NCI-H2227 (cell line): ENCODE results near the gene PPP2R5A.
"Not testable (repeated sequence)": the region's sequence is repeated elsewhere in the genome, so short reads cannot be mapped to it uniquely, and the experiment has no call there.

Source experiments
- DNase-seq: peaks from one replicate; lab custom pipeline; 2025; ENCODE audit not compliant: unreplicated experiment; lab: John Stamatoyannopoulos, UW

The PPP2R5A gene

DNA sequence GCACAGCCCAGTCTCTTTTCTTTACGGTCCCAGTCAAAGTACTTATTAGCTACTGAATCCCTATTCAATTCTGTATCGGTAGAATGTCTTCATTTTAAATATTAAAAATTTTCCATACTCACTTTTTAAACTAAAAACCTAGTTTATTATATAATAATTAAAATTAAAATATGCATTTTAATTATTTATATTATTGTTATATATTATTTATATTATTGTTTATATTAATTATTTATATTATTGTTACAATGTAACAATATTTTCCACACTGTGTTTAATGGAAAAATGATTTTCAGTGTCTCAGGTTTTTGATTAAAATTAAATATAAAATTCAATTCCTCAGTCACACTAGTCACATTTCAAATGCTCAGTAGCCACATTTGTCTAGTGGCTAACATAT, 18.2 kb upstream of the PPP2R5A start:
- DNase-seq = no peak

DNA sequence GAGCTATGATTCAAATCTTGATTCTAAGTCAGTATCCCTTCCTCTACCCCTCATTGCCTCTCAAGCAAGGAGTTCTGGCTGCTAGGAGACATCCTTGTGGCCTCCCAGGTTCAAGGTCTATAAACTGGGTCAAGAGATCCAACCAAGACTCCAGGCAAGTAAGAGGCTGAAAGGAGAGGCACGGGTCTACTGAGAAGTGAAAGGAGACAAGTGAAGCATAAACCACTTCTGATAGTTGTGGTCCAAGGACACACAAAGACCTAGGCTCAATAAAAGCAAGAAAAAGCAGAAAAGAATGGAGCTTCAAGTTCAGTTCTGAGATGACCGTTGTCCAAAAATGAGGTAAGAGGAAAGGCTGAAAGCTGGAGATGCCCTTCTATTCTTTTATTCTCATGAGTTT, 17.8 kb upstream of the PPP2R5A start:
- DNase-seq = no peak

DNA sequence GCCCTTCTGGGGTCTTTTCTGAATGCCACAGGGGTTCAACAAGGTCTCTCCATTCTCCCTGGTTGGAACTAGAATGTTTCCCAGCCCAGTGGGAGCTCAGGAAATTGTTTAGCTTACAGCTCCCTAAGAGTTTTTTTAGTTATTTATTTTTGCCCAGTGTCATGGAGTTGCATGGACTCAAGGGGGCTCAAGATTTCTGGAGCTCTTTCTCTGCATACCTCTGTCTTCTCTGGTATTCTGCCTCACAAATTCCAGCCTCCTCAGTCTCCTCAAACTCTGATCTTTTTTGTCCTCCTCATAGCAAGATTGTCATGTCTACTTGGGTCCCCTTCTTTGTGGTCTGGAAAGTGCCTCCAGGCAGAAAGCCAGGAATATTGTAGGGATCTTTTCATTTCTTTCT, 15.9 kb upstream of the PPP2R5A start:
- DNase-seq = no peak

DNA sequence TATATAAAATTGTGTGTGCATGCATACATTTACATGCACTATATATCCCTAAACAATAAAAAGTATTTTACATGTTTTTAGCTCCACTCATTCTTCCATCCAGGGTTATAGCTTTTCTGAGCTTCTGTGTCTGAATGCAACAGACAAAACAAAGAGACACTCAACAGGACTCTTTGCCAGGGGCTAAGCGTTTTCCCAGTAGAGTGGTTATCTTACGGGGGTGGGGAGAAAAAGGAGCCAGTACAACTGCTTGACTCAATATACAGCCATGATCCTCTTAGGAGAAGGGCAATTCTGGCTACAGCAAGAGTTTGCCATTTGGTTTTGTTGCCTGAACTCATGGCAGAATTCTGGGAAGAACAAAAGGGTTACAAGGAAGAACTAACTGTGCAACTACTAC, 14.6 kb upstream of the PPP2R5A start:
- DNase-seq = no peak

DNA sequence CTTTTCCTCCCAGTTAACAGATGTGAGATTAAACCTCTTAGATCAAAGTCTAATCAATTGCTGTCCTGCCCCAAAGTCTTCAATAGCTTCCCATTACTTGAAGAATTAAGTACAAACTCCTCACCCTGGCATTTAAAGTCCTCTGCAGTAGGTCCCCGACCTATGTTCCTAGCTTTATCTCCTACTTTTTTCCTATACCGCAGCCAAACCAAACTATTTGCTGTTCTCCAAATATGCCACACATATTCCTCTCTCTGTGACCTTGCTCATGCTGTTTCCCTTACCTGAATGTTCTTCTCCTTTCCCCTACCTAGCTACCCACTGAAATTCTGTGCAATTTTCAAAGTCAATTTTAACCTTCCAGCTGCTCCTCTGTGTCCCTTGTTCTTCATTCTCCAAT, 14.0 kb upstream of the PPP2R5A start:
- DNase-seq = no peak

DNA sequence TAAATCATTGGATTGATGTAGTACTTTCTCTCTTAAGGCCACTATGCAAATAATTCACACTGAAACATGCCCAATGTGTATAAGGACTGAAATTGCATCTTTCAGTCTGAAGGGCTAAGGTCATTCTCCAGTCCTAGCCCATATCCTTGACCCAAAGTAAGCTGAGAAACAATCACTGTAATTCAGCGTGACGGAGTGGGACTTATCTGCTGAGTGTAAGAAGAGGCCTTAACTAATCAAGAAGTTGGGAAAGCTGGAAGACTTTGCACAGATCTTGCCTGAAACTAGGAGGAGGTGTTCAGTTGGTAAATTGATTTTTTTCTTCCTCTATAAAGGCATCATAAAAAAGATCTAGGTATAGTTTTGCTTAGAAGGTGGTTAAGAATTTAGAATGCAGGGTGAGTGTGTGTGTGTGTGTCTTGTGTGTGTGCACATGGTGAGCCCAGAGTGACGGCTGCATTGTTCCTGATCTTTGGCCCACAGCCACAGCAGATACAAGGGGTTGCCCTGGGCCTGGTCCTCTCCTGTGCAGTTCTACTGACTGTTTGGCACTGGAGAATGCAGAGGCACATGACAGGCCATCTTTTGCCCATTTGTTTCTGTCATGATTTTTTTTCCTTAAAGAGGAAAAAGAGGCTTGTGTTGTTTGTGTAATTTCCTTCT, 13.3 kb upstream of the PPP2R5A start:
- no peak for DNase-seq

DNA sequence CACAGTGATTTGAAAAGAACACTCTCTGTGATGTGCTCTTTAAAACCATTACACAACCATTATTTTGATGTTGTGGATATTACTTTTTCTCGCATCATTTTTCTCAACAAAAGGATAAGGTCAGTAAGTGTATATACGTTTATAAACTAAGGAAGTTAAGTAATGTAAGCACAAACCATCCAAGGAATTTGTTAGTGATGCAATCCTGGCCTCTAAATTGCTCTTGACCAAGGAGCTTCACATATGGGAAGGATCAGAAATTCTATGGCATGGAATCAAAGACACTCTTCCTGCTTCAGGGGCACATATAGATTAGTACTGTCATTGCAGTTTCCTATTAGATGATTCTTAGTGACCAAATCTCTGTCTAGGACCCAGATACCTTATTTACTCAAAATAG, 3.6 kb upstream of the PPP2R5A start:
- DNase-seq = no peak

DNA sequence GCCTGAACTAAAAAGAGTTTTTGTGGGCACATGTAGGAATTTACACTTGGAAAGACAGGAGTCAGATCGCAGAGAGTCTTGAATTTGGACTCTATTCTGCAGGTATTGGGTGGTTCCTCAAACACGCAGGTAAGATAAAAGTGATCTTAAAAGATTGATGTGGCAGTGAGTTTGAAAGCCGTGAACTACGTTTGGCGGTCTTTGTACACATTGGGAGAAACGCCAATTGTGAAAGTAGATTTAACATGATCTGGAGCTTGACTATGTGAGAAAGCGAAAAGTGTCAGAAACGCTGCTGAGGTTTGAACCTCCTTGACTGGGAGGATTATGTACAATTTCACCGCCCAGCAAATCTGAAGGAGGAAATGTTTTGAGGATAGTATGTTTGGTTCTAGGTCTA, 1.5 kb upstream of the PPP2R5A start:
- no peak for DNase-seq

DNA sequence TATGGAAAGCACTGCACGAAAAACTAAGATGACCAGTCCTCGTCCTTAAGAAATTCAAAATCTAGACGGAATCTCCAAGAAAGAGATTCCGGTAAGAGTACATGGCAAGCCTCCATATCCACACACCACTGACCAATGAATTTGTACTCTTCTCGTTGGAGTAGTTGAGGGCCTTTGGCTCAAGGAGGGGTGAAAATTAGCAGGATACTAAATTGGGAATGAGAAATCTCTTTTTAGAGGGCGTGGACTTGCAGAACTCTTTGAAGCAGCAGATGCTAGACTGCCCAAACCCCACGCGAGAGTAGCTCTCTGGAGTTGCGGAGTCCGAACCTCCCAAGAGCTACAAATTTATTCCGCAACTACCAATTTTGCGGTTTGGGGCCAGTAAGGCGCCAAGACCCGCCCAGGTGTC, 872 bp upstream of the PPP2R5A start:
- DNase-seq = peak; percentile 53

DNA sequence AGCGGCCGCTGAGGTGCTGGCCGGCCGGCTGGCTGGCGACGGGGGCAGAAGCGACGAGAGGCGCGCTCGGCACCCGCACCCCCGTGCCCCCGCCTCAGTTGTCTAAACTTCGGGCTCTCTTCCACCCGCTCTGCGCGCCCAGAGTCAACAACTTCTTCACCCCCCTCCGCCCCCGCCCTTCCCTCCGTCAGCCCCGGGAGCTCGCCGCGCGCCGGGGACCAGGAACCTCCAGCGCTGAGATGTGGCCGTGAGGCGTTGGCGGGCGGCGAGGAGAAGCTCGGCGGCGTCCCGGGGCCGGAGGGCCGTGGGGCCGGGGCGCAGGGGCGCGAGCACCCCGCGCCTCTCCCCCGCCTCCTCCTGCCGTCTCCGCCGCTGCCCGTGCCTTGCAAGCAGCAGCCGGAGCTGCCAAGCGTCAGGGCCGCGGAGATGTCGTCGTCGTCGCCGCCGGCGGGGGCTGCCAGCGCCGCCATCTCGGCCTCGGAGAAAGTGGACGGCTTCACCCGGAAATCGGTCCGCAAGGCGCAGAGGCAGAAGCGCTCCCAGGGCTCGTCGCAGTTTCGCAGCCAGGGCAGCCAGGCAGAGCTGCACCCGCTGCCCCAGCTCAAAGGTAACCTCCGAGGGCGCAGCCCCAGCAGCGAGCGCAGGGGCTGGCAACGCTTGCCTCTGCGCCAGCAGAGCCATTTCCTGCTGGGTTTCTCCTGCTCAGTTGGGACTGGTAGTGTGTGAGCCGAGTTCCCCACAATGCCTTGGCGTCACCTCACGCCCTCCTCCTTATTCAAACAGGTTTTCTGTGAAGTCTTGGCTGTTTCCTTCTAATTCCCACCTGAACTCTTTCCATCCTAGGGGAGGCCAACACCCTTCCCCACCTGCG, 710 bp downstream of the PPP2R5A start:
- DNase-seq = peak; percentile 73

DNA sequence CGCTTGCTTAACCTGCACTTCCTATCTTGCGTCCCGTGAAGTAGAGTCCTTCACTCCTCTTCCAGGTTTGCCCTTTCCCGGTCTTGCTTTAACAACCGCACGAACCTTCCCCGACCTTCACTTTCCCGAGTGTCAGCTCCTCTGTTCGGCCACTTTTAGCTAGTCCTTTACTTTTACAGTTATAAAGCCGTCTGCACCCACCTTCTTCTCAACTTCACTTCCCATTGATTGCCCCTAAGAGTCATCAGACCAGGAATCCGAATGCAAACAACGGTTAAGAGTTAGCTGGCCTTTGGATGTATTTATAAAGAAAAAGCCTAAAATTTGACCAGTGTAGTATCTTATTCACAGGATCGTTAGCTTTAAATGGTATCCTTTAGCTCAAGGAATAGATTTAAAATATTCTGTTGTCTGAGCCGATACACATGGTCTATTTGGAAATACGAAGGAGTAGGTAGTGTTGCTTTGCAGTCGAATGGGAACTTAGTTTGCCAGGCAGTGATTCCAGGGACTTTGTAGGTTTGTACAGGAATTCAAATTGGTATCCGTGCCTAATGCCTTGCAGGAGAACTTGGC, 1.4 kb downstream of the PPP2R5A start:
- DNase-seq = no peak

DNA sequence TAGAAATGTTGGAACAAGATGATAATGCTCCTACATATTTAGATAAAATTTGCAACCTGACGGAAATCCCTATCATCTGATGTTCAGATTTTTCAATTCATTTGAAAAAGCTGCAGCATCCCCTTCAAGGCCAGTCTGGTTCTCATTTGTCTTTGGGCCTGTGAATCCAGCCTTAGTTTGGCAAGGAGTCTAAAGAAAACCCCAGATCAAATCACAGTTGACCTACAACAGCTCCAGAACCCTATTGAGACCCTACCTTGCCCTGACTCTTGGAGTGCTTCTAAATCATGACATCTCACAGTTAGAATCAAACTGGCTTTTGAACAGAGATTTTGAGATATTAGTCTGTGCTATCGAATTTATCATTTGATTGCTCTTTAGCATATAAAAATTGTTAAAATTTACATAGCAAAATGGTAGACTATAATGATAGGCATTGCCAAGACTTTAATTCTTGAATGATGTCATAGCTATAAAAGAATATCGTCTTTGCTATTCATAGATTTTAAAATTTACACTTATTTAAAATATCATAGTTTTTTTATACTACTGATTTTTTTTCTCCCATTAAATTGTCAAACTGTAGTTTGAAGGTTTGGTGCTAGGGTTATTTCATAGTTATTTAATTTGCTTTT, 2.2 kb downstream of the PPP2R5A start:
- DNase-seq = no peak

DNA sequence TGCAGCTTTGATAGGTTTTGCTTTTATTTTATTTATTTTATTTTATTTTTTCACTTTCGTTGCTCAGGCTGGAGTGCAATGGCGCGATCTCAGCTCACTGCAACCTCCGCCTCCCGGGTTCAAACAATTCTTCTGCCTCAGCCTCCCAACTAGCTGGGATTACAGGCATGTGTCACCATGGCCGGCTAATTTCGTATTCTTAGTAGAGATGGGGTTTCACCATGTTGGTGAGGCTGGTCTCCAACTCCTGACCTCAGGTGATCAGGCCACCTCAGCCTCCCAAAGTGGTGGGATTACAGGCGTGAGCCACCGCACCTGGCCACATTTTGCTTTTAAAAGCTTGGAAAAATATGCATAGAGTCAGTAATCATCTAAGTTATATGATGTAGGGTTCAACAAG, 2.8 kb downstream of the PPP2R5A start:
- not testable (repeated sequence) for DNase-seq

DNA sequence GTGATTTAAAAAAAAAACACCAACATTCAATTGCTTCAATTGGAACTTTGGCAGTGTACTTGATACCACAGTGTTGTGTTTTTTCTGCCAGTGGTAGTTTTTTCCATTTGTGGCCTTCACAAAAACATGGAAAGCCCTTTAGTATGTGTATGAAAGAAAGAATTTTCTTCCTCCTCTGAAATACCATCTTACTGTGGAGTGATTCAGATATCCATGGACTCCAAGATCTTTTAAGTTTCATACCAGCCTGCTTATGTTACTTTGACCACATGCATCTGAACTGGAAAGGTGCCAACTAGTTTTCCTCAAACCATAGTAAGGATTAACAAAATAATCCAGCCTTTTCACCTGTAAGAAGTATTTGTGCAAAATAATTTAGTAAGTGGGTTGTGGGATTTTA, 3.4 kb downstream of the PPP2R5A start:
- no peak for DNase-seq

DNA sequence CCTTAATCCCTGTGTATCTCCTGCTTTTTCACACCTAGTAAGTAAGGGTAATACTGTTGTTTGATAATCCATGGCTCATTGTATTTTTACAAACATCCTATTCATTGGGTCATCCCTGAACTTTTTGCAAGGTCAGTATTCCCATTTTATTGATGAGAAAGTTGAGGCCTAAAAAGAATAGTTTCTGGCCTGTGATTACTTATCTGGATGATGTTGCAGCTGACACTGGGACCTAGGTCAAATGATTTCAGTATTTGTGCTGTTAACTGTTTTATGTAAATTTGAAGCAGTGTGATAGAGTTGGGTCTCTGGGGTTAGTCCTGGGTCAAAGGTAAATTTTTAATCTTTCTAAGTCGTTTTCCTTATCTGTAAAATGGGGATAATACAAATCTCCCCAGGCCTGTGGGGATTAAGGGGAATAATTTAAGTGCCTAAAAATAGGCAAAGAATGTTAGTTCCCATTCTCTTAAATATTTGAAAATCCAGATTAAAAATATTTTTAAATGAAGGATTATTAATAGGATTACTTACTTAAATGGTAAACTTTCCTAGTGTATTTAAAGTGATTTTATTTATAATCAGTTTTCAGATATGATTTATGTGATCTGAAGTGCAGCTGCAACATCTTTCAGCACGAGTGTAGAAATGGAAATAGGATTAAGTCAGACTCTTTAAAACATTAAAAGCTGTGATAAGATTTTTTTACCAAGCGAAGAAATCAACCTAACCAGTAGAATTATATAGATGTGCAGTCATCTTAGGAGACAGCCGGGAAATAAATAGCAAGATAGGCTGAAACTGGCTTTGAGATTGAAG, 4.3 kb downstream of the PPP2R5A start:
- DNase-seq = no peak

DNA sequence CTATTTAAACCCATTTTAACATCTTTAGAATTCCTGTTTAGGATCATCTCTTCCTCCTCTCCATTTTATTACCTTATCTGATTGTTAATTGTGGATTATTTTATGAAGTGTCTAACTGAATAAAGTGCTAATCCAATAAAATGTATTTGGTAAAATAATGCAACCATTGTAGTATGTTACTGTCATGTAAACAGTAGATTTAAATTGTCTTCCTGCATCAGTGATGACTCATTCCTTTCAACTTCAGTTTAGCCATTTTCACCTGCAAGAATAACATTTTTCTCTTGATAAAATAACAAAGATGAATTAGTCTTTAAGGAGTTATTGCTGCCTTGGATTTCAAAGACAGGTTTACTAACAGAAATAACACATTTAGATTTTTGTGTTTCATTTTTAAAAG, 5.4 kb downstream of the PPP2R5A start:
- DNase-seq = no peak

DNA sequence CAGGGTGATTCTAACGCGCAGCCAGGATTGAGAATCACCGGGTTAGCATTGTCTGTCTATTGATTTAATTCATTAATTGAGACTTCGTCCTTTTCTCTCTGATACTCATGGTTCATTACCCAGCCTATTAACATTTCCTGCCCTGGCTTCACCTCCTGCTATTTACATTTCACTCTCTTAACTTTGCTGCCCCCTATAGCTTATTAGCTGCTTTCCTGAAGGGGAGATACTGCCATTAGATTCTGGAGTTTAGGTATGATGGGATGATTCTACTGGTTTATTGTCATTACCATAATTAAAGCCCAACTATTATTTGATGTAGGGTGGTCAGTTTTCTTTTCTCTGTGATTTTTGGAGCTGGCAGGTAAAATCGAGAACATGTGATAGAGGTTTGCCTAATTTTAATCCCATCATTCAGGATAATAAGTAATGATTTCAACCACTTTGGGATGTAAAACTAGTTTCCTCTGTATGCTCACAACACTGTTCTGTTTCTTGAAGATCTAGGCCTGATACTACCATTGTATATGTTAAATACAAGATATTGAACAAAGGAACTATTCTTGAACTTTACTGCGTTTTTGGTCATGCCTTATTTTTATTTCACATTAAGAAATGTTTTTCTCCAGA, 6.4 kb downstream of the PPP2R5A start:
- peak; percentile 35 for DNase-seq

DNA sequence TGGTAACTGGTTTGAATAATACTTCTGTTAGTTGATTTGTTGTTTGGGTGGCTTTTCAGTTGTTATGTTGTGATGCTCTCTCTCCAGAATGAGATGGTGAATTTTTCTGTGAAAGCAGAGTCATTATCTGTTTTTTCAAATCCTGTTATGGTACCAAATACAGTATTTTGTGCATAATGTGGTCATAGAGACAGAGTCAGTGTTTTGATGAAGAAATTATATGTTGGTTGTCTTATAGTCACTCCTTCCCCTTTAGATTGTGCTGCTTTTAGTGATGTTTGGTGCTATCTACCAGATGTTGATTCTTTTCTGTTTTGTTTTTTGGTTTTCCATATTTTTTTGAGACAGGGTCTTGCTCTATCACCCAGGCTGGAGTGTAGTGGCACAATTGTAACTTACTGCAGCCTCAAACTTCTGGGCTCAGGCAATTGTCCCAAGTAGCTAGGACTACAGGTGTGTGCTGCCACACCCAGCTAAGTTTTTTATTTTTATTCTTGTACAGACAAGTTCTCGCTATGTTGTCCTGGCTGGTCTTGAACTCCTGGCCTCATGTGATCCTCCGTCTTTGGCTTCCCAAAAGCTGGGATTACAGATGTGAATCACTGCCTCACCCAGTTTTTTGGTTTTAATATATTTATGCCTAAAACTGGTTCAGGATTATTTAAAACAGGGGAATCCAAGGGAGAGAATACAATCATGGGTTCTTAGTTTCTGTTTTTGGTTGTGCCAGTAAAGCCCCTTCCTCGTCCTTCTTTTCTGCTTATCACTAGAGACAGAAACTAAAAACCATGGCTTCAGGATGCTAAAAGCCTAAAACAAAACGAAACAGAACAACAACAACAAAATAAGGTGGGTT, 7.3 kb downstream of the PPP2R5A start:
- DNase-seq = no peak

DNA sequence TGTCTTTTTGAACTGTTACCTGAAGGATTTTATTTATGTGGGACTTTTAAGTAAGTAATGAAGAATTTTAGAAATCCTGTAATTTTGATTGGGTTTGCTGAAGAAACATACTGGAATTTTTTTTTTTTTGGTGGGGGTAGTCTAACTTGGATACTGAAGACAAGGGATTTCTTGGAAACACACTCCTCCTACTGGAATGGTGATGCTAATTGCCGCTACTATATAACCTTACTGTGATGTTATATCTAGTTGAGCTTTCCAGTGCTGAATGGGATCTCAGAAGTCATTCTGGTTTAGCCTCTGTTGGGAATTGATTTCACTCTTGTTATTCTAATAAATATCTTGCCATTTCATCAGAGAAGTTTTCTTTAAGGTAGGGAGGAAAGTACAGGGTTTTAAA, 8.4 kb downstream of the PPP2R5A start:
- no peak for DNase-seq

DNA sequence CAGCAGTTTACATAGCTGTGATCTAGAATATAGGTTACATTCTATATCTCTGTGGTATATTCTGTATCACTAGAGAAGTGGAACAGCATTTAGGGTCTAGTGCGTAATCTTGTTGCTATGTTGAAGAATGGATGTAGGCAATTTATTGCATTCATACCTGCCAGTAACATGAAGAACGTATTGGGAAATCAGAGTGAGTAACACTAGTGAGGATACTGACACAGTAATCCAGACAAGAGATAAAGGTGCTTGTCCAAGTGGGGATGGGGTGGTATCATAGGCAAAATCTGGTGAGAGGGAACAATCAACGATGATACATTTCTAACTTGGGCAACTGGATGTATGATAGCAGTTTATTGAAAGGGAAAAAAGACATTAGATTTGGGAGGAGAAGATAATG, 9.8 kb downstream of the PPP2R5A start:
- DNase-seq = no peak
